ENCODE data around the gene FGD5.
"Not testable (repeated sequence)": the region's sequence is repeated elsewhere in the genome, so short reads cannot be mapped to it uniquely, and the experiment has no call there.

The FGD5 gene

GRCh38 chr3:14804835-14805780, 13.7 kb upstream of the FGD5 start:
- in situ Hi-C loops (cut with MboI; ENCODE audit: low sequenced_read_pairs, unreplicated experiment): no loop called here
- DNase-seq (ENCODE audit: low spot score): no peak
- no peak for TF ChIP-seq CTCF (IDR thresholded peaks at IDR 0.05; ENCODE audit: borderline replicate concordance, control extremely low read depth, extremely low read depth, insufficient read depth, missing control alignments)

- in situ Hi-C loops (cut with MboI; ENCODE audit: low sequenced_read_pairs, unreplicated experiment): no loop called here
- no peak for DNase-seq (ENCODE audit: low spot score)
- no peak for TF ChIP-seq CTCF (IDR thresholded peaks at IDR 0.05; ENCODE audit: borderline replicate concordance, control extremely low read depth, extremely low read depth, insufficient read depth, missing control alignments)
These were observed 12.7 kb upstream of the FGD5 start for GRCh38 chr3:14805961-14806537.

GRCh38 chr3:14806641-14807263, 12.0 kb upstream of the FGD5 start:
- TF ChIP-seq CTCF (IDR thresholded peaks at IDR 0.05; ENCODE audit: borderline replicate concordance, control extremely low read depth, extremely low read depth, insufficient read depth, missing control alignments): no peak
- in situ Hi-C loops (cut with MboI; ENCODE audit: low sequenced_read_pairs, unreplicated experiment): no loop called here
- no peak for DNase-seq (ENCODE audit: low spot score)

- in situ Hi-C loops (cut with MboI; ENCODE audit: low sequenced_read_pairs, unreplicated experiment): no loop called here
These were observed 10.7 kb upstream of the FGD5 start for GRCh38 chr3:14808025-14808424.

GRCh38 chr3:14808502-14809266, 10.1 kb upstream of the FGD5 start:
- no peak for DNase-seq (ENCODE audit: low spot score)
- in situ Hi-C loops (cut with MboI; ENCODE audit: low sequenced_read_pairs, unreplicated experiment): no loop called here
- no peak for TF ChIP-seq CTCF (IDR thresholded peaks at IDR 0.05; ENCODE audit: borderline replicate concordance, control extremely low read depth, extremely low read depth, insufficient read depth, missing control alignments)

More at GRCh38 chr3:14808025-14808424, 10.7 kb upstream of the FGD5 start:
- no peak for DNase-seq (ENCODE audit: low spot score)
- no peak for TF ChIP-seq CTCF (IDR thresholded peaks at IDR 0.05; ENCODE audit: borderline replicate concordance, control extremely low read depth, extremely low read depth, insufficient read depth, missing control alignments)

- in situ Hi-C loops (cut with MboI; ENCODE audit: low sequenced_read_pairs, unreplicated experiment); DNase-seq (ENCODE audit: low spot score): not testable (repeated sequence)
These were observed 9.2 kb upstream of the FGD5 start for GRCh38 chr3:14809611-14810010.
